NK-92 treated with Interleukin-12 subunit alpha and Interleukin-12 subunit beta, amount 100 ng/mL, for 24 hours (cell line): ENCODE data around the gene MYO9A.

Experiments
- DNase-seq: peaks from one replicate; lab custom pipeline; 2025; lab: John Stamatoyannopoulos, UW

MYO9A gene

DNA sequence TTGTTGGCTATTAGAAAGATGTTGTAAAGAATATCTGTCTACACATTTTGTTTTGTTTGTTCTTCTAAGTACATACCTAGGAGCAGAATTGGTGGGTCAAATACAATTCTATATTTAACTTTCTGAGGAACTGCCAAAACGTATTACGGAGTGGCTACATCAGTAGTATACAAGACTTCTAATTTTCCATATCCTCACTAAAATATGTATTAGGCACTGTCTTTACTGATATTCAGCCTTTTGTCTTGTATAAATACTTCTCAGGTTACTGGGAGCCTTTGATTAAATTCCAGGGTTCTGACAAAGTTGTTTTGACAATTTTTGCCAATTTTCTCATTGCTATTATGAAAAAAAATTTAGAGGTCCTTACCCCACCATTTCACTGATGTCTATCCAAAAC is 160.9 kb downstream of the MYO9A start:
- no peak for DNase-seq

- no peak for DNase-seq
These were observed 166.8 kb downstream of the MYO9A start for GRCh38 chr15:71951134-71951533.

DNA sequence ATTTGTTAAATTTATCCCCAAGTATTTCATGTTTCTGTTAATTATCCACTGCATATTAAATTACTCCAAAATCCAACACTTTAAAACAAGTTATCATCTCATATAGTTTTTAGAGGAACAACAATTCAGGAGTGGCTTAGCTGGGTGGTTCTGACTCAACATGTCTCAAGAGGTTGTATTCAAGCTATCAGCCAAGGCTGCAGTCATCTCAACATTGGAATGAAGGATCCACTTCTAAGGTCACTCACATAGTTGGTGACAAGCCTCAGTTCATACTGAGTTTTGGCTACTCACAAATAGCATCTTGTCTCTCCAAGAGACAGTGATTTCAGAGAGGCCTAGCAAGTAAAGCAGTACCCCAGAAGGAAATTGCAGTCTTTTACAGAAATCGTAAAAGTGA is 172.9 kb downstream of the MYO9A start:
- DNase-seq, result no peak

DNA sequence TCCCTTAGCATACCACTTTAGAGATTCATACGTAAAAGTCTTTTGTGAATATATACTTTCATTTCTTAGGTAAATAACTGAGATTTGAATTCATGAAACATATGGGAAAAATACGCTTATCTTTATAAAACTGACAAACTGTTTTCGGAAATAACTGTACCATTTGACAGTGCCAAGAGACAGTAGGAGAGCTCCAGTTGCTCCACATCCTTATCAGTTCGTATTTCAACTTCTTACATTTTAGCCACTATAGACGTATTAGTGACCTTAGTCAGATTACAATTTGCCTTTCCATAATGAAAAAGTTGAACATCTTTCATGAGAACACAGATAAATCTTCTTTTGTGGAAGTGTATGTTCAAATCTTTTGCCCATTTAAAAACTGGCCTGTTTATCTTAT is 174.1 kb downstream of the MYO9A start:
- DNase-seq, result no peak

- no peak for DNase-seq
These were observed 177.9 kb downstream of the MYO9A start for GRCh38 chr15:71939981-71940588.

DNA sequence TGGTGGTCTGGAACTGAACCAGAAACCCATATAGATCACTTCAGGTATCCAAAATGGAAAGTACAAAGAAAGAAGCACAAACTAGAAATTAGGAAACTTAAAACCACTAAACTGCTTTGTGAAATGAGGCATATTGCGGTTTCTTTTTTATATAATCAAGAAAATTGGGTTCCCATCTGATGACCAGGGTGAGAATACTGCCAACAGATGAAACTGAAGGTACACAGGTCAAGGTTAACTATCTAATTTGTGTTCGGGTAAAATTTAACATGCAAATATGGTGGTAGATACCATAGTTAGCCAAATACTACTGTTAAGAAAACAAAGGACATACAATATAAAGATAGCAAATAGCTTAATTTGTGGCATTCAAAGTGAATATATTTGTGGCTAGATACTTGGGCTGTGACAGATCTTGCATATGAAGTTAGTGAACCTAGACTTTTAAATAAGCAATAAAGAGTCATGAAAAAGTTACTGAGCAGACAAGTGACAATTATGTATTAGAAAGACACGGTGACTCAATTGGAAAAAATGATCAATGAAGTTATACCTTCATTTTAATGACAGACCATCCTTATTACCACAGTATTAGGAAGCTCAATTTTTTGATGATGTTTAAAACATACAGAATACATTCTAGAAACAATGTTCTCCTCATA is 180.2 kb downstream of the MYO9A start:
- no peak for DNase-seq

GRCh38 chr15:71934446-71934845 is 183.5 kb downstream of the MYO9A start:
- DNase-seq, result no peak

GRCh38 chr15:71932689-71933088 is 185.3 kb downstream of the MYO9A start:
- no peak for DNase-seq

GRCh38 chr15:71931261-71931660 is 186.7 kb downstream of the MYO9A start:
- no peak for DNase-seq

- DNase-seq, result no peak
These were observed 192.8 kb downstream of the MYO9A start for GRCh38 chr15:71925145-71925544.

- DNase-seq, result no peak
These were observed 196.8 kb downstream of the MYO9A start for GRCh38 chr15:71921191-71921590.

- no peak for DNase-seq
These were observed 197.4 kb downstream of the MYO9A start for GRCh38 chr15:71920573-71920972.

GRCh38 chr15:71916834-71917233 is 201.1 kb downstream of the MYO9A start:
- DNase-seq, result no peak

GRCh38 chr15:71914092-71914491 is 203.9 kb downstream of the MYO9A start:
- no peak for DNase-seq

DNA sequence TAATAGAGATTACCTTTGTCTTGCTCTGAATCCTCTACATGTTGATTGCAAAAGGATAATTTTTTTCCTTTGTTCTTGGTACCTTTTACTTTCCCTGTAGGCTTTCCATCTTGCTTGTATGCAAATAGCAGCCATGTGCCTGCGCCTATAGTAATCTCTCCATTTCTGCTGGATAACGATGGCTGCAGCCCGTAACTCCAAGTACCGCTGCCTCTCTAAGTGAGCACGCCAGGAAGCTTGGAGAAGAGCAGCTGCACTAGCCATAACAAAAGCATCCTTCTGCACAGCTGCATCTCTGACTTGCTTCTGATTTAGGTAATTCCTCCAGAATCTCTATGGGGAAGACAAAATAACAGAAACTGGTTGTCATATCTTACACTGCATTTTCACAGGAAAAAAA is 218.3 kb downstream of the MYO9A start:
- no peak for DNase-seq

DNA sequence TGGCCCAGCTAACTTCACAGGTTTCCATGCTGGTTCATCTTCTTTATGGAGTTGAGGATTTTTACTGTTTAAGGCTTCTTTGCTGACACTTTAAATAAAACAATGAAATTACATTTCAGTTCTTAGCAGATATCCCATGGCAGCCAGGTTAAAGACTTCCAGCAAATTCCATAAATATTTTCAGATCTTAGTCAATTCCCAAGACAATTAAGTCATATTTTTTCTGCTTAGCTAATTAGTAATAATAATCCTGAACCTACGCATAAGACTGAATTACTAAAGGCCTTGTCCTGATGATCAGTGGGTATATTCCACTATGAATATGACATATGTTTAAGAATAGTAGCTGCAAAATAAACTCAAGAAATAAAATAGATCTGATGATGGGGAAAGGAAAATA is 224.3 kb downstream of the MYO9A start:
- no peak for DNase-seq

GRCh38 chr15:71892335-71892734 is 225.6 kb downstream of the MYO9A start:
- DNase-seq, result no peak

- no peak for DNase-seq
These were observed 226.9 kb downstream of the MYO9A start for GRCh38 chr15:71891026-71891425.

GRCh38 chr15:71889947-71890346 is 228.0 kb downstream of the MYO9A start:
- no peak for DNase-seq

DNA sequence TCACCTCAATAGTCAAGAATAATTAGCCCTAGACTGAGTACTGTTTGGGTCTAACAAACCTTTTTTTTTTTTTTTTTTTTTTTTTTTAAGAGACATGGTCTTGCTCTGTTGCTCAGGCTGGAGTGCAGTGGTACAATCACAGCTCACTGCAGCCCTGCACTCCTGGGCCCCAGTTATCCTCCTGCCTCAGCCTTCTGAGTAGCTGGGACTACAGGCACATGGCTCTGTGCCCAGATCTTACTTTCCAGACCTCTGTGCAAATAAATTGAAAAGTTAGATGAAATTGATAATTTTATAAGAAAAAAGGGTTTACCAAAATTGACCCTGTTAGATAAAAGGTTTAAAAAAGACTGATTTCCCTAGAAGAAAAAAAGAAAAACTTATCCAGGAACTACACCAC is 228.6 kb downstream of the MYO9A start:
- DNase-seq, result no peak

GRCh38 chr15:71888797-71889196 is 229.2 kb downstream of the MYO9A start:
- DNase-seq, result no peak

DNA sequence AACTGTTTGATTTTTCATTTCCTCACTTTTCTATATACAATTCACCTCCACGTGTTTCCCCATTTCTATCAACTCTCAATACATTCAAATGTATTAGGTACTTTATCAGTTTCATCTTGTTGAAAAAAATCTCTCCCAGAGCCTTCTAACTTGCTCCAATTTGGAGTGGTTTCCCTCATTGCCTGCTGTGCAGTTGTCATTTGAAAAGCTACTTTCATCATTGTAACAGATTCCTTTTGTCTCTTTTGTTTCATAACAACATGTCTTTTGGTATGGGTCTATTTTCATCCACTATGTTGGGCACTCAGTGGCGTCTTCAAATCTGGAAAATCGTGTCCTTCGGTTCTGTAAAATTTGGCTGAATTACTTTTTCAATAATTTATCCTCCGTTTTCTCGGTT is 232.6 kb downstream of the MYO9A start:
- DNase-seq, result no peak

DNA sequence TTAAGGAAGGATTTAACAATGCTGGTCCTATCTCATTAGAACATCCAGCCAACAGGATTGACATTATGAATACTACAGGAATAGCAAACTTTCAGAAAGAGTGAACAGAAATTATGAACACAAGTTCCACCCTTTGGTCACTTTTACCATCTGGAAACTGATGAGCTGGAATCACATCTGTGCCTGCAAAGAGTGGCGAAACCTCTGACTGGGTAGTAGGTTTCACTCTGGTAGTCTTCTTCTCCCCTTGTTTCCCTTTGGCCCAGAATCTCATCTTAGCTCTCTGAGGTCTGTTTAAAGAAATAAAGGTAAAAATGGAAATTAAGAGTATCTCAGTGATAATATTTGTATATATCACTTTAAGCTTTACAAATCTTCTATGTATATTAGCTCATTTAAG is 234.5 kb downstream of the MYO9A start:
- no peak for DNase-seq

DNA sequence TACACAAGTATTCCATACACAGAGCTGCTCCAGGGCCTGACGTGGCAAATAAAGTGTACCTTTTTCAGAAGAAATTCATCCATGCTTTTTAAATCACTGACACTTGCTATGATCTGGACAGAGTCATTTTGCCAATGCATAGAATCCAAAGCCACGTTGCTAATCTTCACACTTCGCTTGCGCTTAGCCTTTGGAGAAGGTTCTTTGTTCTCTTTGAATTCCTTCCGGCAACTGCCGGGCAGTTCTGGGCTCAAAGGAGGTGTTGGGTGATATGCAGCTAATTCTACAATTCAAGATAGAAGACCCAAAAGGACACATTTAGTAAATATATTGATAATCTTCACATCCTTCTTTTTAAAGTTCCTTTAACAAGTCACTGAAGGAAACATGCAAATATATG is 237.7 kb downstream of the MYO9A start:
- no peak for DNase-seq
